Right lobe of liver (tissue), 6 donors: Measurements from ENCODE around the gene WDR35. TPM values are rescaled to one million over a fixed set of nuclear protein-coding genes. Genes with fewer than 3 reads are reported as not detected.

ENCODE experiments used
- ATAC-seq, 4 donors: fragments of 200-7000 bp; cut with Tn5 transposase; one replicate each; pipeline ENCODE4 v1.9.1; 2020; ENCODE audit warnings: mild to moderate bottlenecking in 4 of 4, moderate library complexity in 4 of 4
- DNase-seq, 3 donors: peaks; one replicate each; pipeline ENCODE4 v3.0.0-alpha.2; 2020
- H3K27ac ChIP-seq, 3 donors: fragments of 200-600 bp; one replicate each; pipeline ENCODE4 v1.8.0; 2022
- H3K27me3 ChIP-seq, 2 donors: fragments of 200-600 bp; one replicate each; pipeline ENCODE4 v1.8.0; 2022
- H3K36me3 ChIP-seq, 4 donors: fragments of 200-600 bp; sonication (generic) in 1 of 4; one replicate each; pipeline versions ENCODE4 v1.5.1 to v1.8.0; 2017 to 2022; ENCODE audit warnings: control low read depth in 1 of 4
- H3K4me1 ChIP-seq, 4 donors: fragments of 200-600 bp; sonication (generic) in 1 of 4; one replicate each; pipeline versions ENCODE4 v1.5.1 to v1.8.0; 2017 to 2022; ENCODE audit warnings: control low read depth in 1 of 4
- H3K4me3 ChIP-seq, 3 donors: fragments of 200-600 bp; one replicate each; pipeline ENCODE4 v1.8.0; 2022
- H3K9me3 ChIP-seq, 4 donors: fragments of 200-600 bp; sonication (generic) in 1 of 4; one replicate each; pipeline versions ENCODE4 v1.5.1 to v1.8.0; 2017 to 2022; ENCODE audit warnings: control low read depth in 1 of 4
- CTCF ChIP-seq, 4 donors: fragments of 200-600 bp in 3 of 4; fragments of 450-650 bp in 1 of 4; IDR thresholded peaks; one replicate each; pipeline versions ENCODE4 v1.5.1 to v1.8.0; 2016 to 2022; ENCODE audit warnings: antibody characterized with exemption in 4 of 4, mild to moderate bottlenecking in 2 of 4
- POLR2A ChIP-seq: fragments of 450-650 bp; IDR thresholded peaks from one replicate; pipeline ENCODE4 v1.6.1; 2017; ENCODE audit warnings: antibody characterized with exemption, mild to moderate bottlenecking
- WGBS: methylation state at CpG from one replicate; pipeline ENCODE4 v1.1.6; 2018; ENCODE audit warnings: low coverage, low lambda C conversion rate; ENCODE audit not compliant: insufficient coverage; ENCODE audit errors: missing lambda C conversion rate; 5-methylcytosine and 5-hydroxymethylcytosine counted together
- intact Hi-C, 2 donors: fragments of 100-400 bp; cut with DNase I; formaldehyde crosslinking; loops; one replicate each; pipeline versions ENCODE4 v1.11.2 to v1.14.1; 2022
- total RNA-seq, 6 experiments: library from RNA; depleted of rRNA in 2 of 6; stranded (reverse); fragments of >200 nt in 2 of 6; fragmentation: NEBNext Ultra II Directional in 3 of 6; extraction: Animal tissue kit (Norgen Biotek cat#: 25700) in 3 of 6; gene quantifications; one replicate each; pipeline versions ENCODE4 v1.1.0 to v1.2.4, GENCODE V29; 2016 to 2023
- donor health status: DM: no; HTN: yes; CAD: no.
- donor health status: DM: no; HTN: no; CAD: no.
- donor health status: DM: no; HTN: no; CAD: no.
- donor health status: DM: no; HTN: yes; CAD: no.
- donor health status: DM: no; HTN: yes; CAD: no.

WDR35 gene
- total RNA-seq, 6 experiments from 2014 or later: 1.2 to 3.3 (median 2.5) TPM

GRCh38 chr2:19963386-19963785 is 26.5 kb downstream of the WDR35 start:
- TF ChIP-seq CTCF (IDR thresholded peaks at IDR 0.05): no peak
- TF ChIP-seq POLR2A: no peak
- intact Hi-C loops: loop anchor here in 1 of 2 donors (10.0 kb wide), 1 partner anchor 131 kb away; no protein-coding TSS in a partner anchor
- WGBS: 86% methylated on average over 1 of the region's 1 CpG

GRCh38 chr2:19955544-19956422 is 34.1 kb downstream of the WDR35 start:
- no peaks in the 10 kb centered on the region for H3K4me1 ChIP-seq
- peak; percentile 48 to 59 (median 54) for DNase-seq
- TF ChIP-seq POLR2A: no peak
- TF ChIP-seq CTCF (IDR thresholded peaks at IDR 0.05): peak; percentile 54 to 86 (median 79)
- H3K9me3 ChIP-seq: no peaks in the 10 kb centered on the region
- peak; percentile 96 to 100 (median 99) for ATAC-seq
- intact Hi-C loops: loop anchor here in 1 of 2 donors (5.0 kb wide), 1 partner anchor 137 kb away; no protein-coding TSS in a partner anchor
- no peaks in the 10 kb centered on the region for H3K36me3 ChIP-seq
- WGBS: 46% methylated on average over 6 of the region's 6 CpGs
- H3K27ac ChIP-seq: no peak overlapping the region
- no peak overlapping the region for H3K4me3 ChIP-seq
- no peaks in the 10 kb centered on the region for H3K27me3 ChIP-seq

More at GRCh38 chr2:19963386-19963785, 26.5 kb downstream of the WDR35 start:
- H3K27me3 ChIP-seq: no peaks in the 10 kb centered on the region
- H3K36me3 ChIP-seq: no peaks in the 10 kb centered on the region
- ATAC-seq (no peak), DNase-seq (no peak)
- no peaks in the 10 kb centered on the region for H3K9me3 ChIP-seq
- no peak overlapping the region for H3K4me3 ChIP-seq
- no peaks in the 10 kb centered on the region for H3K4me1 ChIP-seq
- no peak overlapping the region for H3K27ac ChIP-seq

GRCh38 chr2:19949071-19949470 is 40.8 kb downstream of the WDR35 start:
- no peak overlapping the region for H3K27ac ChIP-seq
- no peaks in the 10 kb centered on the region for H3K36me3 ChIP-seq
- DNase-seq: no peak
- no peak for ATAC-seq
- TF ChIP-seq CTCF (IDR thresholded peaks at IDR 0.05) (no peak), POLR2A (no peak)
- H3K4me3 ChIP-seq: no peak overlapping the region
- no peaks in the 10 kb centered on the region for H3K27me3 ChIP-seq
- H3K9me3 ChIP-seq: no peaks in the 10 kb centered on the region
- no peaks in the 10 kb centered on the region for H3K4me1 ChIP-seq
- intact Hi-C loops: no loop called here

- H3K27me3 ChIP-seq: no peaks in the 10 kb centered on the region
- no peaks in the 10 kb centered on the region for H3K9me3 ChIP-seq
- DNase-seq: no peak
- TF ChIP-seq CTCF (IDR thresholded peaks at IDR 0.05) (no peak), POLR2A (no peak)
- no peaks in the 10 kb centered on the region for H3K36me3 ChIP-seq
- intact Hi-C loops: no loop called here
- H3K27ac ChIP-seq: no peak overlapping the region
- no peaks in the 10 kb centered on the region for H3K4me1 ChIP-seq
- WGBS: 74% methylated on average over 4 of the region's 4 CpGs
- H3K4me3 ChIP-seq: no peak overlapping the region
- ATAC-seq: no peak
Observed at GRCh38 chr2:19947184-19947940, 42.5 kb downstream of the WDR35 start.
